HG03097 (cell line): ENCODE data around the gene ZNF133.
"Not testable (repeated sequence)": the region's sequence is repeated elsewhere in the genome, so short reads cannot be mapped to it uniquely, and the experiment has no call there.

Source experiments
- ATAC-seq: cut with Tn5 transposase; IDR thresholded peaks from one replicate; pipeline ENCODE4 v1.9.1; 2021; ENCODE audit not compliant: unreplicated experiment, low FRiP score

ZNF133 gene

GRCh38 chr20:18284805-18285533 lies 3.4 kb upstream of the ZNF133 start:
- ATAC-seq, result no peak

GRCh38 chr20:18287546-18287914 lies 797 bp upstream of the ZNF133 start:
- no peak for ATAC-seq

DNA sequence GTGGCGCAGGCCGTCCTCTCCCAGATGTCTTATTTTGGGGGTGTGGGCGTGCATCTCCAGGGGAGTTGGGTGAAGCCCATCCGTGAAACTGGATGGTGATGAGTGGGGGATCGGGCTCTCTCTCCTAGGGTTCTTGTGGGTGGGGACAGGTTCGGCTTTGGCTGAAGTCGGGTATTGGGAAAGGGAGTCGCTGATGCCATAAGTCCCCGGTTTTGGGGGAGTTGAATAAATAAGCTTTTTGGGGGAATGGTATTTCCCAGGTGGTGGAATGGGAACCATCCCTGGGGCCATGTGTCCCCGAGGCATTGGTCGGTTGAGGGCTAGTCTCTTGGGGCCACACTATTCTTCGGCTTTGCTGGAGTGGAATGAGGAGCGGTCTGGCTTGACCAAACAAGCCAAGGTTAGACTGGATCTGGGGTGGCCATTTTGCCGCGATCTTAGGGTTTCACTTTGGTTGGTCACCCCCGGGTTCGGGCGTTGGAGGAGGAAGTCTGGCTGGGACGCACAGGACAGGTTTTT lies 481 bp downstream of the ZNF133 start:
- ATAC-seq, result no peak

DNA sequence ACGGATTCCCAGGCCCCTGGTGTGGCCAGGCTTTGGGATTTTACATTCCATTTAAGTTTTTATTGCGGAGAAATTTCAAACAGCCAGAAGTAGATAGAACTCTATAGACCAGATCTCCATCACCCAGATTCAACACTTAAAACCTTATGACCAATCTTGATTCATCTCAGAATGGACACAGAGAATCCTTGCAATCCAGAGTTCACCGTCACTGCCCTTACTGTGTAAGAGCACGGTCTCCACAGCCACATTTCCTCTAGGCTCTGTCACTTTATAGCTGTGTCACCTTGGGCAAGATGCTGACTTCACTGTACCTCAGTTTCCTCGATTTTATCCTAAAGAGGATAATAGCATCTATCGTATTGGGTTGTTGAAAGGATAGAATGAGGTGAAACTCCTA lies 979 bp downstream of the ZNF133 start:
- ATAC-seq, result no peak

GRCh38 chr20:18299364-18299763 lies 11.0 kb downstream of the ZNF133 start:
- no peak for ATAC-seq

- no peak for ATAC-seq
Measured at GRCh38 chr20:18304618-18305017, 16.3 kb downstream of the ZNF133 start.

DNA sequence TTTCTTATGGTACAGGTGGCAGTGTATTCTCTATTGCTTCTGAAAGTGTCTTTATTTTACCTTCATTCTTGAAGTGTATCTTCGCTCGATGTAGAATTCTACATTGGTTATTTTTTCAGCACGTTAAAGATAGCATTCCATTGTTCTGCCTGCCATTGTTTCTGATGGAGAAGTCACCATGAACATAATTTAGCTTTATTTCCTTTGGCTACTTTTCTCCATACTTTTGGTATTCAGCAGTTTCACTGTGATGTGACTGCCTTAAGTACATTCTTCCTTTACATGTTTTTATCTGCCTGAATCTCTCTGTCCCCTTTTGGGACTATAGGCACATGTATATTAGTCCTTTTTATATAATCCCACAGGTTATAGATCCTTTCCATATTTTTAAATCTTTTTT lies 19.0 kb downstream of the ZNF133 start:
- no peak for ATAC-seq

- no peak for ATAC-seq
Measured at GRCh38 chr20:18310051-18310450, 21.7 kb downstream of the ZNF133 start.

GRCh38 chr20:18310592-18310991 lies 22.3 kb downstream of the ZNF133 start:
- ATAC-seq, result no peak

GRCh38 chr20:18312723-18313122 lies 24.4 kb downstream of the ZNF133 start:
- ATAC-seq, result no peak

DNA sequence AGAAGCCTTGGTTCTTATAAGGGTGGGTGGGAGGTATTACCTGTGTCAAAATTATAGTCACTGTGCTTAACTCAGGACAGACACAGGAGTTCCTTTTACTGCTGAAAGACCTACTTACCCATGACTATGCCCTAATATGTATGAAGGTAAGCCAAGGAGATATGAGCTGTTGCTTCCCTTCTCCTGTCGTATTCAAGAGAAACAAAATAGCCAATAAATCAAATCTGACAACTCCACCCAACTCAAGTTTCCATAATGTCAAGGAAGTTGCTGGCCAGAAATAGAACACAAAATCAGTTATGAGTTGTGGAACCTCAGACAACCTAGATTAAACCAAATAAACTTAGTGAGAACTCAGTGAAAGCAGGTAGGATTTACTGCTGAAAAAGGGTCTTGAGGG lies 25.1 kb downstream of the ZNF133 start:
- ATAC-seq, result no peak

GRCh38 chr20:18314786-18315406 lies 26.6 kb downstream of the ZNF133 start:
- ATAC-seq, result no peak

DNA sequence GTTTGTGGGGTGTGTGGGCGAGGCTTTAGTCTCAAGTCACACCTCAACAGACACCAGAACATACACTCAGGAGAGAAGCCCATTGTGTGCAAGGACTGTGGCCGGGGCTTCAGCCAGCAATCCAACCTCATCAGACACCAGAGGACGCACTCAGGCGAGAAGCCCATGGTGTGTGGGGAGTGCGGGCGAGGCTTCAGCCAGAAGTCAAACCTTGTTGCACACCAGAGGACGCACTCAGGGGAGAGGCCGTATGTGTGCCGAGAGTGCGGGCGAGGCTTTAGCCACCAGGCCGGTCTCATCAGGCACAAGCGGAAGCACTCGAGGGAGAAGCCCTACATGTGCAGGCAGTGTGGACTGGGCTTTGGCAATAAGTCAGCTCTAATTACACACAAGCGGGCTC lies 27.8 kb downstream of the ZNF133 start:
- ATAC-seq, result no peak

DNA sequence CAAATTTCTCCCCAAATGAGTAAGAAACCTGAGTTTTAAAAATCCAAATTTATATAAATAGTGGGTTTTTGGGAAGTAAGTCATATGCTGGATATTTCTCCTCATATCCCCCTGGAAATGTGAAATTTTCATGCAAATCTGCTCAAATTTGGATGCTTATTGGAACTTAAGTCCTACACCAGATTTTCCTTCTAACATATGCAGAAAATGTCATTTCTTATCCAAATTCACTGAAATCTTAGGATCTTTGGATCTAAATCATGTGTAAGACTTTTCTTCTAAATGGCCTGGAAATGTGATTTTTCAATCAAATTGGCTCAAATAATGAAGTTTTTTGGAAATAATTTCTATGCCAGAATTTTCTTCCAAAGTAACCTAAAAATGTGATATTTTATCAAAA lies 33.0 kb downstream of the ZNF133 start:
- no peak for ATAC-seq

DNA sequence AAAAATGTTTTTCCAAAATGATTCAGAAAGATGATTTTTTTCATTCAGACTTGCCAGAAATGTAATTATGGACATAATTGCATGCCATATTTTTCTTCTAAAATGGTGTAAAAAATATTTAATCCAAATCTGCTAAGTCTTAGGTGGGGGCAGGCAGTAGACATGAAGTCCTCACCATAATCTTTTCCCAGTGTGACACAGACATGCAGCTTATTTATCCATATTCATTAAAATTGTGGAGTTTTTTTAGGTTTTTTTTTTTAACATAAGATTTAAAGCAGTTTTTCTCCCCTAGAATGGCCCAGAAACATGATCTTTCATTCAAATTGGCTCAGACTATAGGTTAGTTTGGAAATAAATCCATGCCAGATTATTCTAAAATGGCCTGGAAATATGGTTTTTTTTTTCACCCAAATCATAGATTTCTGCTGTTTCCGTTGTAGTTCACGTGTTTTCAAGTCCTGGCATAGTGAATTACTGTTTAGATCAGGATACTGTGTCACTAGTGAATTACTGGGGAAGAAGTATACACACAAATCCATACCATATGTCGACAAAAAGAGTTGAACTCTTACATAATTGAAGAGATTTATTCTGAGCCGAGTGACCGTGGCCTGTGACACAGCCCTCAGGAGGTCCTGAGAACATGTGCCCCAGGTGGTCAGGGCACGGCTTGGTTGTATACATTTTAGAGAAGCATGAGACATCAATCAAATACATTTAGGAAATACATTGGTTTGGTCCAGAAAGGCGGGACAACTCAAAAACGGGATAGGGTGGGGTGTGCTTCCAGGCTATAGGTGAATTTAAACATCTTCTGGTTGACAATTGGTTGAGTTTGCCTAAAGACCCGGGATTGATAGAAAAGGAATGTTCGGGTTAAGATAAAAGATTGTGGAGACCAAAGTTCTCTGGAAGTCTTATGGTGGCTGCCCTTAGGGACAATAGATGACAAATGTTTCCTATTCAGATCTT lies 33.9 kb downstream of the ZNF133 start:
- no peak for ATAC-seq

- no peak for ATAC-seq
Measured at GRCh38 chr20:18323705-18324104, 35.4 kb downstream of the ZNF133 start.

GRCh38 chr20:18324596-18325089 lies 36.3 kb downstream of the ZNF133 start:
- no peak for ATAC-seq

DNA sequence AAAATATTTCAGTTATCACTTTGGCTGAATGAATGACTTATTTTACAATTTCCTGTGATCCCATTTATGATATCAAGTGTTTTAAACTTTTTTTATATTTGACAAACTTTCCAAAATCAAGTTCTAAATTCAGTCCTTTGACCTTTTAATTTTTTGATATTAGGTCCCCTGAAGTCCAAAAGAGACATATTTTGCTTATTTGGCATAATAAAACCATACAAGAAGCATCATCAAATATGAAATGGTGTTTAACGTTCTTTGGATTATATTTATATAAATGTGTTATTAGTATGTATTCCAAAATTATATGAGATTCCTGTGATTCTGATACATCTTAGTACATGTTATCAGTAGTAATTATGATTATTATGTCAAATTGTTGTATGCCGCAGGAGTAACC lies 38.7 kb downstream of the ZNF133 start:
- no peak for ATAC-seq

GRCh38 chr20:18331694-18332093 lies 43.4 kb downstream of the ZNF133 start:
- no peak for ATAC-seq

- not testable (repeated sequence) for ATAC-seq
Measured at GRCh38 chr20:18349749-18350148, 61.4 kb downstream of the ZNF133 start.

DNA sequence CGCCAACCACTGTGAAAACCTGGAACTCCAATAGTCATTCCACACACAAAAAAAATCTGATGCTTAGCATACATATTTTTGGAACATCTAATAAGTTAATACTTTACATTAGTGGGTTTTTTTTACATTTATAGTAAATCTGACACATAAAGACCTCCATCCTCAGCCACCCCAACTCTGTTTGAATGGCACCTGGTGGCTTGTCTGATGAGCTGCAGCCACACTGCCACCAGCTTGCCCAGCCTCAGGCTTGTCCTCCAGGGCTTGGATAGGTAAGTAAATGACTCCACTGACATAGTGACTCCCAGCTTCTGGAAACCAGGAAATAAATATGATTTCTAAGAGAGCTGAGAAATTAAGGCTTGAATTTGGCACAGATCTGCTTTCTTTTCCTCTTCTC lies 71.5 kb downstream of the ZNF133 start:
- ATAC-seq, result no peak
